ENCODE results near the gene LYRM1.

LYRM1 gene

DNA sequence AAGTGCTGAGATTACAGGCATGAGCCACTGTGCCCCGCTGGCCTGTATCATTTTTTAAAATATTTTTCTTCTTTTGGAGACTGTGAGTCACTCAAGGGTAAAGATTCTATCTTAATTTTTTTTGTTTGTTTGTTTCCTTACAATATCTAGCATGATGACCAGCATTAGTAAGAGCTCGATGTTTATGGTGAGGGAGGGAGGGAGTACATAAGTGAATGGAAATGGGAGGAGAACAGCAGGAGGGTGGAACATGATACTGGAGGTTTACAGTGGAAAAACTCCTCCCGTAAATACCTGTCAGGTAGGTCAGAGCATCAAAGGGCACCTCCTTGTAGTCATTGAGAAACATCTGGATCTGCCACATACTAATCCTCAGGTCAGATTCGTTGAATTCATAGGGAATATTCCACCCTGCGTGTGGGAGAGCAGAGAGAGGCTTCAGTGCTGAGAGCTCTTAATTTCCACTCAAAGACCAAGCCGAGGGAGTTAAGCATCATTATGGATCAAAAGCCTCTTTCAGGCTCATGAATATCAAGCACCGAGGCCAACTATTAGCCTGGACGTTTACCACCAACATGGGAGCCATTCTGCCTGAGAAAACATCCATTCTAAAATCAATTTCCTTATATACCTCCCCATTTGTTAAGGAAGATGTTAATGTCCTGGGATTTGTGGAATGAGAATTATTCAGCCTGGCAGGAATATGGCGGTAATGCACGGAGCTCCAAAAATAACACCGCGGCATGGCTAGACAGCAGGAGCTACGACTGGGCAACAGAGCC lies 51.8 kb downstream of the LYRM1 start:
- Histone ChIP-seq H3K27me3 (ENCODE audit: control insufficient read depth, low read length) (no peaks in the 10 kb centered on the region), H3K9me2 (replicated peaks; ENCODE audit: control insufficient read depth, low read length) (no peaks in the 10 kb centered on the region), H3K36me3 (ENCODE audit: control insufficient read depth, low read length) (no peaks in the 10 kb centered on the region), H3K79me2 (ENCODE audit: control insufficient read depth, low read length) (no peaks in the 10 kb centered on the region), H3K27ac (ENCODE audit: low read depth, low read length) (no peak overlapping the region), H3K4me2 (ENCODE audit: low read length) (no peak overlapping the region), H3F3A (ENCODE audit: control insufficient read depth, insufficient read depth) (no peaks in the 10 kb centered on the region), H3K9me3 (ENCODE audit: control insufficient read depth, insufficient read depth, low read length) (no peaks in the 10 kb centered on the region), H4K20me1 (ENCODE audit: control insufficient read depth, insufficient read depth, low read depth, low read length) (no peaks in the 10 kb centered on the region), H3K4me1 (ENCODE audit: control insufficient read depth, low read length) (no peaks in the 10 kb centered on the region), H3K4me3 (ENCODE audit: low read length) (no peak overlapping the region)
- TF ChIP-seq, protein P1, sequence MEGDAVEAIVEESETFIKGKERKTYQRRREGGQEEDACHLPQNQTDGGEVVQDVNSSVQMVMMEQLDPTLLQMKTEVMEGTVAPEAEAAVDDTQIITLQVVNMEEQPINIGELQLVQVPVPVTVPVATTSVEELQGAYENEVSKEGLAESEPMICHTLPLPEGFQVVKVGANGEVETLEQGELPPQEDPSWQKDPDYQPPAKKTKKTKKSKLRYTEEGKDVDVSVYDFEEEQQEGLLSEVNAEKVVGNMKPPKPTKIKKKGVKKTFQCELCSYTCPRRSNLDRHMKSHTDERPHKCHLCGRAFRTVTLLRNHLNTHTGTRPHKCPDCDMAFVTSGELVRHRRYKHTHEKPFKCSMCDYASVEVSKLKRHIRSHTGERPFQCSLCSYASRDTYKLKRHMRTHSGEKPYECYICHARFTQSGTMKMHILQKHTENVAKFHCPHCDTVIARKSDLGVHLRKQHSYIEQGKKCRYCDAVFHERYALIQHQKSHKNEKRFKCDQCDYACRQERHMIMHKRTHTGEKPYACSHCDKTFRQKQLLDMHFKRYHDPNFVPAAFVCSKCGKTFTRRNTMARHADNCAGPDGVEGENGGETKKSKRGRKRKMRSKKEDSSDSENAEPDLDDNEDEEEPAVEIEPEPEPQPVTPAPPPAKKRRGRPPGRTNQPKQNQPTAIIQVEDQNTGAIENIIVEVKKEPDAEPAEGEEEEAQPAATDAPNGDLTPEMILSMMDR (IDR thresholded peaks at IDR 0.05; ENCODE audit: low read depth, low read length, poor library complexity, severe bottlenecking) = no peak
- TF ChIP-seq EZH2phosphoT487 (IDR thresholded peaks at IDR 0.05; ENCODE audit: borderline replicate concordance, low read length) = no peak

DNA sequence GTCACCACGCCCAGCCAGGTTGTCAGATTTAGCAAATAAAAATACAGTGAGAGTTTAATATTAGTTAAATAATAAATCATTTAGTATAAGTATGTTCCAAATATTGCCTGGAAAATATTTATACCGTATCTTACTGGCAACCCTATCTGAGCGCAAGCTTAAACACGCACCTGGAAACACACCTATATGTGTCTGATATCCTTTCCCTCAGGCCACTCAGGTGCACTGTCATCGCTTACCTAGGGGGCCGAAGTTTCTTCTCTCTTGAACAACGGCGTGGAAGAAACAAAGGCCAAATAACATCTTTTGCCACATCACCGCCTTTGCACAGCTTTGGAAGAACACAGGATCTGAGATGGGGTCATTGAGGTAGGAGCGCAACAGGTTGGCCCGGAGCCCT lies 54.0 kb downstream of the LYRM1 start:
- H3K9me2 ChIP-seq (replicated peaks; ENCODE audit: control insufficient read depth, low read length) = no peaks in the 10 kb centered on the region
- no peak overlapping the region for H3K4me2 ChIP-seq (ENCODE audit: low read length)
- H3K79me2 ChIP-seq (ENCODE audit: control insufficient read depth, low read length) = no peaks in the 10 kb centered on the region
- no peaks in the 10 kb centered on the region for H3F3A ChIP-seq (ENCODE audit: control insufficient read depth, insufficient read depth)
- H3K27ac ChIP-seq (ENCODE audit: low read depth, low read length) = no peak overlapping the region
- no peak overlapping the region for H3K4me3 ChIP-seq (ENCODE audit: low read length)
- no peaks in the 10 kb centered on the region for H3K9me3 ChIP-seq (ENCODE audit: control insufficient read depth, insufficient read depth, low read length)
- TF ChIP-seq EZH2phosphoT487 (IDR thresholded peaks at IDR 0.05; ENCODE audit: borderline replicate concordance, low read length) = no peak
- TF ChIP-seq, protein P1 (IDR thresholded peaks at IDR 0.05; ENCODE audit: low read depth, low read length, poor library complexity, severe bottlenecking) = no peak
- H4K20me1 ChIP-seq (ENCODE audit: control insufficient read depth, insufficient read depth, low read depth, low read length) = no peaks in the 10 kb centered on the region
- no peaks in the 10 kb centered on the region for H3K36me3 ChIP-seq (ENCODE audit: control insufficient read depth, low read length)
- no peaks in the 10 kb centered on the region for H3K27me3 ChIP-seq (ENCODE audit: control insufficient read depth, low read length)
- no peaks in the 10 kb centered on the region for H3K4me1 ChIP-seq (ENCODE audit: control insufficient read depth, low read length)

DNA sequence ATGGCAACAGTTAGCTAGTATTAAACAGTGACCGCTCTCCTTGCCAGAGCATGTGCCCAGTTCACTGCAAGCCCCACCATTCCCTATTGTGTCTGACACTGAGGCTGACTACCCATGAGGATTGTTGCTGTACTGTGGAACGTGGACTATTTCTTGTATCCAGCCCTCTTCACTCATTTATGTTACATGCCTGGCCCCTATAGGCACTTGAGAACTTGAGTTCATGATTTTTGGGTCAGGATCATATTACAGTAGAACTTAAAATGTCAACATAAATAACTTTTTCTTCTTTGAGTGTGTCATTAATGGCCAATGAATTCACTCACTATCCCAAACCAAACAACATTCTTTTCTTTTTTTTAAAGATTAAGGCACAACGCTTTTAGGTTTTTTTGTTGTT lies 55.7 kb downstream of the LYRM1 start:
- H3K4me3 ChIP-seq (ENCODE audit: low read length) = no peak overlapping the region
- no peaks in the 10 kb centered on the region for H4K20me1 ChIP-seq (ENCODE audit: control insufficient read depth, insufficient read depth, low read depth, low read length)
- no peak overlapping the region for H3K27ac ChIP-seq (ENCODE audit: low read depth, low read length)
- H3F3A ChIP-seq (ENCODE audit: control insufficient read depth, insufficient read depth) = no peaks in the 10 kb centered on the region
- H3K27me3 ChIP-seq (ENCODE audit: control insufficient read depth, low read length) = no peaks in the 10 kb centered on the region
- TF ChIP-seq, protein P1 (IDR thresholded peaks at IDR 0.05; ENCODE audit: low read depth, low read length, poor library complexity, severe bottlenecking) = no peak
- no peak for TF ChIP-seq EZH2phosphoT487 (IDR thresholded peaks at IDR 0.05; ENCODE audit: borderline replicate concordance, low read length)
- H3K4me1 ChIP-seq (ENCODE audit: control insufficient read depth, low read length) = no peaks in the 10 kb centered on the region
- no peaks in the 10 kb centered on the region for H3K79me2 ChIP-seq (ENCODE audit: control insufficient read depth, low read length)
- H3K36me3 ChIP-seq (ENCODE audit: control insufficient read depth, low read length) = no peaks in the 10 kb centered on the region
- H3K9me2 ChIP-seq (replicated peaks; ENCODE audit: control insufficient read depth, low read length) = no peaks in the 10 kb centered on the region
- H3K4me2 ChIP-seq (ENCODE audit: low read length) = no peak overlapping the region
- no peaks in the 10 kb centered on the region for H3K9me3 ChIP-seq (ENCODE audit: control insufficient read depth, insufficient read depth, low read length)
